Measurements from ENCODE around the gene BRAP. TPM values are rescaled to one million over a fixed set of nuclear protein-coding genes. Genes with fewer than 3 reads are reported as not detected.

BRAP gene
- total RNA-seq, 6 donors from 2014 or later: 11.0 to 17.8 (median 15.5) TPM

GRCh38 chr12:111645433-111645832 lies 40.3 kb downstream of the BRAP start:
- H3K27ac ChIP-seq: peak overlapping the region; percentile 65 to 77 (median 74)
- H3K4me3 ChIP-seq: no peak overlapping the region
- H3K27me3 ChIP-seq: no peaks in the 10 kb centered on the region
- DNase-seq: peak in 1 of 2 donors; percentile 66
- peaks cover 25 to 85% (median 54%) of the 10 kb centered on the region in 4 donors for H3K36me3 ChIP-seq
- TF ChIP-seq POLR2AphosphoS5 (IDR thresholded peaks at IDR 0.05) (peak in 1 of 2 donors; percentile 37), EP300 (IDR thresholded peaks at IDR 0.05) (peak in 2 of 4 donors; percentile 38 to 83), CTCF (IDR thresholded peaks at IDR 0.05) (no peak), POLR2A (IDR thresholded peaks at IDR 0.05) (peak in 1 of 4 donors; percentile 16)
- peaks cover 0 to 12% (median 7%) of the 10 kb centered on the region in 4 donors for H3K4me1 ChIP-seq
- H3K9me3 ChIP-seq: no peaks in the 10 kb centered on the region
- WGBS, 2 donors: 67 to 80% methylated on average over 5 of the region's 5 CpGs
- peak; percentile 43 to 82 for ATAC-seq (ENCODE audit: low FRiP score in 2 of 2)

- DNase-seq (no peak), ATAC-seq (ENCODE audit: low FRiP score in 2 of 2) (no peak)
- Histone ChIP-seq H3K4me3 (no peak overlapping the region), H3K27ac (peak overlapping the region; percentile 65 to 77 (median 73)), H3K4me1 (peaks cover 0 to 12% (median 7%) of the 10 kb centered on the region in 4 donors), H3K27me3 (no peaks in the 10 kb centered on the region), H3K9me3 (no peaks in the 10 kb centered on the region), H3K36me3 (peaks cover 12 to 65% (median 37%) of the 10 kb centered on the region in 4 donors)
- WGBS, 2 donors: 58 to 60% methylated on average over 3 of the region's 3 CpGs
- TF ChIP-seq POLR2AphosphoS5 (IDR thresholded peaks at IDR 0.05) (no peak), POLR2A (IDR thresholded peaks at IDR 0.05) (no peak), EP300 (IDR thresholded peaks at IDR 0.05) (no peak), CTCF (IDR thresholded peaks at IDR 0.05) (no peak)
Observed at GRCh38 chr12:111643427-111643826, 42.3 kb downstream of the BRAP start.

- no peak overlapping the region for H3K4me3 ChIP-seq
- peaks cover 0 to 12% (median 7%) of the 10 kb centered on the region in 4 donors for H3K4me1 ChIP-seq
- peak overlapping the region; percentile 65 to 77 (median 73) for H3K27ac ChIP-seq
- ATAC-seq (ENCODE audit: low FRiP score in 2 of 2) (no peak), DNase-seq (no peak)
- no peaks in the 10 kb centered on the region for H3K9me3 ChIP-seq
- WGBS, 2 donors: 72 to 76% methylated on average over 4 of the region's 4 CpGs
- H3K27me3 ChIP-seq: no peaks in the 10 kb centered on the region
- H3K36me3 ChIP-seq: peaks cover 12 to 59% (median 35%) of the 10 kb centered on the region in 4 donors
- TF ChIP-seq CTCF (IDR thresholded peaks at IDR 0.05) (no peak), POLR2A (IDR thresholded peaks at IDR 0.05) (no peak), POLR2AphosphoS5 (IDR thresholded peaks at IDR 0.05) (no peak), EP300 (IDR thresholded peaks at IDR 0.05) (no peak)
Observed at GRCh38 chr12:111642681-111643426, 42.9 kb downstream of the BRAP start.

DNA sequence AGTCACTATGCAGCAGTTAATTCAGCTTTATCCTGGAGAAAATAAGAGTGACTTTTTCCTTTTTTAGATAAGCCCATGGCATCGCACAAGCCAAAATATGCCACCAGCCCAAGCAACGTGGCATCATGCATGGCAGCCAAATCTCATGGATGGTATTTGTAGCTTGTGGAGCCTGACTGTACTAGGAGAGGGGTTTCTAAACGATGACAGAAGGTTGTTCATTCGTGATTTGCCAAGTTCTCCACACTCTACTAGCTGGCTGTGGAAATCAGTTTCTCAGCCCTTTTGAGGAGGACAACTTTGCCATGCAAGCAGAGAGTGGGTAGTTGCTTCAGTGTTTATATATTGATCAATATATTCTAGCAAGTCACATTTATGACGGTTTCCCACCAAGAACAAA lies 45.2 kb downstream of the BRAP start:
- Histone ChIP-seq H3K27me3 (no peaks in the 10 kb centered on the region), H3K4me3 (no peak overlapping the region), H3K9me3 (no peaks in the 10 kb centered on the region), H3K4me1 (peaks cover 4 to 25% (median 15%) of the 10 kb centered on the region in 4 donors), H3K36me3 (peaks cover 12 to 37% (median 19%) of the 10 kb centered on the region in 4 donors), H3K27ac (no peak overlapping the region)
- no peak for ATAC-seq (ENCODE audit: low FRiP score in 2 of 2)
- WGBS, 2 donors: 90 to 94% methylated on average over 5 of the region's 5 CpGs
- no peak for DNase-seq
- TF ChIP-seq CTCF (IDR thresholded peaks at IDR 0.05) (no peak), POLR2AphosphoS5 (IDR thresholded peaks at IDR 0.05) (no peak), EP300 (IDR thresholded peaks at IDR 0.05) (no peak), POLR2A (IDR thresholded peaks at IDR 0.05) (no peak)
